ENCODE data around the gene TMPRSS13. TPM values are rescaled to one million over a fixed set of nuclear protein-coding genes. Genes with fewer than 3 reads are reported as not detected.

The TMPRSS13 gene
- total RNA-seq, 2 experiments from 2014 or later, result 0.79 to 1.1 TPM

GRCh38 chr11:117859061-117859460, 70.1 kb downstream of the TMPRSS13 start:
- POLR2A ChIA-PET, result no interaction called here
- Histone ChIP-seq H3K4me2 (ENCODE audit: low read length) (no peak overlapping the region), H4K20me1 (ENCODE audit: insufficient read depth, low read length) (no peaks in the 10 kb centered on the region), H3K36me3 (ENCODE audit: insufficient read depth, low read length) (no peaks in the 10 kb centered on the region), H3K4me3 (ENCODE audit: low read depth, low read length, poor library complexity, severe bottlenecking) (no peak overlapping the region), H3K79me2 (ENCODE audit: insufficient read depth, low read depth, low read length) (no peaks in the 10 kb centered on the region), H2AFZ (ENCODE audit: low read length) (no peak overlapping the region), H3K27ac (ENCODE audit: low read depth, low read length, poor library complexity, severe bottlenecking) (no peak overlapping the region), H3K9me2 (ENCODE audit: insufficient read depth, low read length) (no peaks in the 10 kb centered on the region), H3K9me3 (ENCODE audit: low read length) (no peaks in the 10 kb centered on the region), H3K4me1 (ENCODE audit: insufficient read depth, low read length, poor library complexity, severe bottlenecking) (no peaks in the 10 kb centered on the region)
- BruUV-seq (replicated peaks), result no TSS peak
- CTCF ChIA-PET (ENCODE audit: unreplicated experiment), result no interaction called here
- DNase-seq (ENCODE audit: low spot score), result no peak
- TF ChIP-seq EZH2phosphoT487 (IDR thresholded peaks at IDR 0.05; ENCODE audit: borderline replicate concordance, low read depth, low read length) (no peak), CTCF (conservative IDR thresholded peaks at IDR 0.05; ENCODE audit: low read length) (no peak)
- intact Hi-C loops (cut with micrococcal nuclease; ENCODE audit: unreplicated experiment), result no loop called here

- ChIA-PET CTCF (ENCODE audit: unreplicated experiment) (no interaction called here), POLR2A (no interaction called here)
- TF ChIP-seq EZH2phosphoT487 (IDR thresholded peaks at IDR 0.05; ENCODE audit: borderline replicate concordance, low read depth, low read length), result no peak
- TF ChIP-seq CTCF (conservative IDR thresholded peaks at IDR 0.05; ENCODE audit: low read length), result no peak
- Histone ChIP-seq H3K36me3 (ENCODE audit: insufficient read depth, low read length) (no peaks in the 10 kb centered on the region), H3K4me2 (ENCODE audit: low read length) (no peak overlapping the region), H3K9me2 (ENCODE audit: insufficient read depth, low read length) (no peaks in the 10 kb centered on the region), H3K79me2 (ENCODE audit: insufficient read depth, low read depth, low read length) (no peaks in the 10 kb centered on the region), H3K4me3 (ENCODE audit: low read depth, low read length, poor library complexity, severe bottlenecking) (no peak overlapping the region), H4K20me1 (ENCODE audit: insufficient read depth, low read length) (no peaks in the 10 kb centered on the region), H2AFZ (ENCODE audit: low read length) (no peak overlapping the region), H3K9me3 (ENCODE audit: low read length) (no peaks in the 10 kb centered on the region), H3K27ac (ENCODE audit: low read depth, low read length, poor library complexity, severe bottlenecking) (no peak overlapping the region), H3K4me1 (ENCODE audit: insufficient read depth, low read length, poor library complexity, severe bottlenecking) (no peaks in the 10 kb centered on the region)
- intact Hi-C loops (cut with micrococcal nuclease; ENCODE audit: unreplicated experiment), result no loop called here
- BruUV-seq (replicated peaks), result no TSS peak
- DNase-seq (ENCODE audit: low spot score), result no peak
Measured at GRCh38 chr11:117857734-117858414, 71.3 kb downstream of the TMPRSS13 start.

DNA sequence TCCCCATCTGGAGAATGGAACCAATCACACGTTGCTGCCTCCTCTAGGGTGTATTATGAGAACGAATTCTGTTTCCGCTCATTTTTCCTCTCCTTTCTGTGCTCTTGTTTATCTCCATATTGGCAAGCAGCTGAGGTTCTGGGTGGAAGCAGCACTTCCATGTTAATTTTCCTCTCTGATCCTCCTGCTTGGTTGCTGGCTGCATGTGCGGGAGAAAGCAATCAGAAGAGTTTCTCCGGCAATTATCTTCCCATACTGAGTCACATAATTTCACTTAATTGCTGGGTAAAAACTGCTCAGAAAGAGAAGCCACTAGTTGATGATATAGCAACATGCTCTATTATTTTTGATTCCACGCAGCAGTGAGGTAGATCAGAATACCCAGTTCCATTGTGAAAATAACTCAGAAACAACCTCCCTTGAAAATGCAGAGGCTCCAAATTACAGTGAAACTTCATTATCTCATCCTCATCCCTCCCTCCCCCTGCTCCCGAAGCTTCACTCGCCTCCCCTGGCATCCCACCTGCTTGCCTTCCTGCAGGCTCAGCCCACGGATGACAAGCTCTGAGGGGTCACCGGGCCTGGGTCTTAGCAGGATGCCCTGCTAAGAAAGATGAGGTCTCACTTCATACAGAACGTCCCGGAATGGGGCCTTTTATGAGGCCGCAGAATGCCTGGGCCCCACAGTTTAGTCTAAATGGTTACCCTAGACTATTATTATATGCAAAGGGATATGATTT, 73.1 kb downstream of the TMPRSS13 start:
- no TSS peak for BruUV-seq (replicated peaks)
- no peak overlapping the region for H3K4me3 ChIP-seq (ENCODE audit: low read depth, low read length, poor library complexity, severe bottlenecking)
- POLR2A ChIA-PET, result no interaction called here

More for the DNA sequence above, 73.1 kb downstream of the TMPRSS13 start:
- Histone ChIP-seq H4K20me1 (ENCODE audit: insufficient read depth, low read length) (no peaks in the 10 kb centered on the region), H3K79me2 (ENCODE audit: insufficient read depth, low read depth, low read length) (no peaks in the 10 kb centered on the region), H3K36me3 (ENCODE audit: insufficient read depth, low read length) (no peaks in the 10 kb centered on the region), H3K4me1 (ENCODE audit: insufficient read depth, low read length, poor library complexity, severe bottlenecking) (no peaks in the 10 kb centered on the region), H3K9me2 (ENCODE audit: insufficient read depth, low read length) (no peaks in the 10 kb centered on the region), H3K4me2 (ENCODE audit: low read length) (no peak overlapping the region), H2AFZ (ENCODE audit: low read length) (no peak overlapping the region), H3K9me3 (ENCODE audit: low read length) (no peaks in the 10 kb centered on the region), H3K27ac (ENCODE audit: low read depth, low read length, poor library complexity, severe bottlenecking) (no peak overlapping the region)
- CTCF ChIA-PET (ENCODE audit: unreplicated experiment), result no interaction called here
- TF ChIP-seq CTCF (conservative IDR thresholded peaks at IDR 0.05; ENCODE audit: low read length) (no peak), EZH2phosphoT487 (IDR thresholded peaks at IDR 0.05; ENCODE audit: borderline replicate concordance, low read depth, low read length) (no peak)
- no peak for DNase-seq (ENCODE audit: low spot score)
- intact Hi-C loops (cut with micrococcal nuclease; ENCODE audit: unreplicated experiment), result no loop called here

Data from OCI-LY7 (cell line).